ENCODE results near the gene MYRIP. TPM values are rescaled to one million over a fixed set of nuclear protein-coding genes. Genes with fewer than 3 reads are reported as not detected.
"Not testable (repeated sequence)": the region's sequence is repeated elsewhere in the genome, so short reads cannot be mapped to it uniquely, and the experiment has no call there.

MYRIP gene
- total RNA-seq, 4 donors from 2014 or later: 3.5 to 31.1 (median 12.1) TPM

DNA sequence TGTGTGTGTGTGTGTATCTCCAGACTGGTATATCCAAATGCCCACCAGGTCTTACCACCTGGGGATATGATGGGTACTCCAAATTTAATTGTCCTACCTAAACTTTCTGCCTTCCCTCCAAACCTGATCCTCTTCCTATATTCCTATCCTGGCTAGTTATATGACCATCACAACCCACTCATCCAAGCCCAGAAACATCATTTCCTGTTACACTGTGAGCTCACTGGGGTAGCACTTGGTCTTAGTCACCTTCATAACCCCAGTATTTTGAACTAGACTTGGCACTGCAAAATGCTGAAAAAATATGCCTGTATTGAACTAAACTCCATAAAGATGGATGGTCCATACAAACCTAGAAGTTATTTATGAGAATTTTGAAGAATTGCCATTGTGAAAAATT, 321.3 kb downstream of the MYRIP start:
- DNase-seq: no peak
- intact Hi-C loops (cut with DNase I; ENCODE audit: low total_unique reads): no loop called here
- Histone ChIP-seq H3K4me3 (no peak overlapping the region), H3K27me3 (no peaks in the 10 kb centered on the region), H3K9me3 (no peaks in the 10 kb centered on the region), H3K36me3 (no peaks in the 10 kb centered on the region), H3K4me1 (no peaks in the 10 kb centered on the region), H3K27ac (no peak overlapping the region)
- no peak for TF ChIP-seq POLR2A (IDR thresholded peaks at IDR 0.05)
- TF ChIP-seq, protein P1, sequence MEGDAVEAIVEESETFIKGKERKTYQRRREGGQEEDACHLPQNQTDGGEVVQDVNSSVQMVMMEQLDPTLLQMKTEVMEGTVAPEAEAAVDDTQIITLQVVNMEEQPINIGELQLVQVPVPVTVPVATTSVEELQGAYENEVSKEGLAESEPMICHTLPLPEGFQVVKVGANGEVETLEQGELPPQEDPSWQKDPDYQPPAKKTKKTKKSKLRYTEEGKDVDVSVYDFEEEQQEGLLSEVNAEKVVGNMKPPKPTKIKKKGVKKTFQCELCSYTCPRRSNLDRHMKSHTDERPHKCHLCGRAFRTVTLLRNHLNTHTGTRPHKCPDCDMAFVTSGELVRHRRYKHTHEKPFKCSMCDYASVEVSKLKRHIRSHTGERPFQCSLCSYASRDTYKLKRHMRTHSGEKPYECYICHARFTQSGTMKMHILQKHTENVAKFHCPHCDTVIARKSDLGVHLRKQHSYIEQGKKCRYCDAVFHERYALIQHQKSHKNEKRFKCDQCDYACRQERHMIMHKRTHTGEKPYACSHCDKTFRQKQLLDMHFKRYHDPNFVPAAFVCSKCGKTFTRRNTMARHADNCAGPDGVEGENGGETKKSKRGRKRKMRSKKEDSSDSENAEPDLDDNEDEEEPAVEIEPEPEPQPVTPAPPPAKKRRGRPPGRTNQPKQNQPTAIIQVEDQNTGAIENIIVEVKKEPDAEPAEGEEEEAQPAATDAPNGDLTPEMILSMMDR (IDR thresholded peaks at IDR 0.05): no peak

DNA sequence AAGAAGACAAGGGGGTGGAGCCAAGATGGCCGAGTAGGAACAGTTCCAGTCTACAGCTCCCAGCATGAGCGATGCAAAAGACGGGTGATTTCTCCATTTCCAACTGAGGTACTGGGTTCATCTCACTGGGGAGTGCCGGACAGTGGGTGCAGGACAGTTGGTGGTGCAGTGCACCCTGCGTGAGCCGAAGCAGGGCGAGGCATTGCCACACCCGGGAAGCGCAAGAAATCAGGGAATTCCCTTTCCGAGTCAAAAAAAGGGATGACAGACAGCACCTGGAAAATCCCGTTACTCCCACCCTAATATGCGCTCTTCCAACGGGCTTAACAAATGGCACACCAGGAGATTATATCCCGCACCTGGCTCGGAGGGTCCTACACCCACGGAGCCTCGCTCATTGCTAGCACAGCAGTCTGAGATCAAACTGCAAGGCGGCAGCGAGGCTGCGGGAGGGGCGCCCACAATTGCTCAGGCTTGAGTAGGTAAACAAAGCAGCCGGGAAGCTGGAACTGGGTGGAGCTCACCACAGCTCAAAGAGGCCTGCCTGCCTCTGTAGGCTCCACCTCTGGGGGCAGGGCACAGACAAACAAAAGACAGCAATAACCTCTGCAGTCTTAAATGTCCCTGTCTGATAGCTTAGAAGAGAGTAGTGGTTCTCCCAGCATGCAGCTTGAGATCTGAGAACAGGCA, 324.6 kb downstream of the MYRIP start:
- H3K27ac ChIP-seq; DNase-seq; intact Hi-C loops (cut with DNase I; ENCODE audit: low total_unique reads); H3K27me3 ChIP-seq; H3K4me3 ChIP-seq; H3K9me3 ChIP-seq; H3K4me1 ChIP-seq; H3K36me3 ChIP-seq: not testable (repeated sequence)

DNA sequence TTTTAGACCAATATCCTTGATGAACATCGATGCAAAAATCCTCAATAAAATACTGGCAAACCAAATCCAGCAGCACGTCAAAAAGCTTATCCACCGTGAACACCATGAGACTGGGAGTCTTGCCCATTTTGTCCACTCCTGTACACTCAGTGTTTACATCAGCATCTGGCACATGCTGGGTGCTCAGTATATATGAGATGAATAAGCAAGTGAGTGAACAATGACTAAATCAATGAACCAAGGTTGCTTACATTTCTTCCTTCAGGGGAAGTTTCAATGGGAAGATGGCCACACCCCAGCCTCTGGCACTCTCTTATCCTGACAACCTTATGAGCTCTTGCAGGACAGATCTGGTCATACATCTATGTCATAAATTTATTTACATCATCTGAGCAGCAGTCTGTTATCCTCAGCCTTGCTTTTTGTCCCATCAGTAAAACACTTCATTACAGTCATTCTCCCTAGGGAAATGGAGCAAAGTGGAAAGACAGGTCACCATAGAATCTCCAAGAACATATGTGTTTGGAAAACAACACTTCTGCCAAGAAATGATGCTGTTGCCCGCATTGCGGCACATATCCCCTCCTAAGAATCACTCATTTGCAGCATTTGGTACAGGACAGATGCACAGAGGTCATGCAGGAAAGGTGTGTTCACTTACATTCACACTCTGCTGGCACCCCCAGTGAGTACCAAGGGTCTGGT, 328.3 kb downstream of the MYRIP start:
- H3K9me3 ChIP-seq: no peaks in the 10 kb centered on the region
- no peaks in the 10 kb centered on the region for H3K36me3 ChIP-seq
- H3K27ac ChIP-seq: no peak overlapping the region
- TF ChIP-seq, protein P1 (IDR thresholded peaks at IDR 0.05): no peak
- no peaks in the 10 kb centered on the region for H3K27me3 ChIP-seq
- no peaks in the 10 kb centered on the region for H3K4me1 ChIP-seq
- H3K4me3 ChIP-seq: no peak overlapping the region
- no peak for DNase-seq
- intact Hi-C loops (cut with DNase I; ENCODE audit: low total_unique reads): no loop called here

DNA sequence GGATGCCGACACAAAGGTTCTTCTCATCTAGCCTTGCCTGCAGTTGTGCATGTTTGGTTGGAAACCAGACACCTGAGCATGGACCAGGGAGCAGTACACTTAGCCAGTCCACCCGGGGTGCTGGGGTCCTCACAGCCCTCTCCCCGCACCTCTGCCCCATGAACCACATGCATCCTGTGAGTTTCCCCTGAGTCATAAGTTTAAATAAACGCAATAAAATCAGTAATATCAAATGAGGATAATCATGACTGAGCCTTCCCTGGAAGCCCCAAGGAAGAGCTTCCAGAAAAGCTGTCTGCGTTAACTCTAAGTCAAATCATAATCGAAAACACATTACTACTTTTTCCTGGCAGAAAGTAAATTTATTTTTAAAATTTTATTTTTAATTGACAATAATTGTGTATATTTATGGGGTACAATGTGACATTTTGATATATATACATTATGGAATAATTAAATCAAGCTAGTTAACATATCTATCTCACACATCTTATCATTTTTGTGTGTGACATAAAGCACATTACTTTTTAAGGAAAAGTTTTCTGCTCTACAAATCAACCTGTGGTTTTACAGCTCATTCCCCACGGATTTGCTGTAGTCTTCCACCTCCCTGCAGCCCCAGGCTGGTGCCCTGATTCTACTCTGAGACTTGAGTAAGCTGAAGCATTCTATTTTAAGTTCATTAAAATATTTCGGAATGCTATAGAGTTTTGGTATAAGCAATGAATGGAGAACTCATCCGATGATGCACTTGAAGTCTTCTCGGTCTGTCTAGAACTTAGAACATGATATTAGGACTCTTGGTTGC, 334.1 kb downstream of the MYRIP start:
- TF ChIP-seq POLR2A (IDR thresholded peaks at IDR 0.05): no peak
- no peaks in the 10 kb centered on the region for H3K4me1 ChIP-seq
- H3K9me3 ChIP-seq: no peaks in the 10 kb centered on the region
- no peaks in the 10 kb centered on the region for H3K36me3 ChIP-seq
- H3K27ac ChIP-seq: no peak overlapping the region
- no peak overlapping the region for H3K4me3 ChIP-seq
- intact Hi-C loops (cut with DNase I; ENCODE audit: low total_unique reads): no loop called here
- DNase-seq: no peak
- no peaks in the 10 kb centered on the region for H3K27me3 ChIP-seq

DNA sequence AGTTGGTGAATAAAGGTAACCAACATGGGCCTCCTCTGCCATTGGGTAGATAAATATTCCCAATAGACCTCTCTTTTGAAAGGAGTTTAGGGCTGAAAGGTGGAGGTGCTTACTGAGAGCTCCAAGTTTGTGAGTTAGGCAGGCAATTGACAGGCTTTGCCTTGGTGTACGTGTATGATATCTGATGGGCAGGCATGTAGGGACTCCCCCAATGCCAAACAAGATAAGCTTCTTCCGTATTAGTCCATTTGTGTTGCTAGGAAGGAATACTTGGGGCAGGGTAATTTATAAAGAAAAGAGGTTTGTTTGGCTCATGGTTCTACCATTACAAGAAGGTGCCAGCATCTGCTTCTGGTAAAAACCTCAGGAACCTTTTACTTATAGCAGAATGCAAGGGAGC, 339.4 kb downstream of the MYRIP start:
- DNase-seq: no peak
- Histone ChIP-seq H3K4me3 (no peak overlapping the region), H3K27ac (no peak overlapping the region), H3K9me3 (no peaks in the 10 kb centered on the region), H3K36me3 (no peaks in the 10 kb centered on the region), H3K27me3 (no peaks in the 10 kb centered on the region), H3K4me1 (no peaks in the 10 kb centered on the region)
- TF ChIP-seq POLR2A (IDR thresholded peaks at IDR 0.05): no peak
- TF ChIP-seq, protein P1 (IDR thresholded peaks at IDR 0.05): no peak
- intact Hi-C loops (cut with DNase I; ENCODE audit: low total_unique reads): no loop called here

All from uterus (tissue), 4 donors.